Endothelial cell of umbilical vein (primary cell): ENCODE data around the gene PDE4B.

Experiments
- EZH2 ChIP-seq: IDR thresholded peaks from 2 replicates; pipeline ENCODE4 v1.6.1; 2012; ENCODE audit warnings: borderline replicate concordance, low read depth, mild to moderate bottlenecking, moderate library complexity, low read length, inconsistent platforms; ENCODE audit not compliant: severe bottlenecking
- GATA2 ChIP-seq: IDR thresholded peaks from 2 replicates; pipeline ENCODE4 v1.7.0; 2011; ENCODE audit warnings: low read depth, mild to moderate bottlenecking, moderate library complexity, mixed read lengths, low read length; ENCODE audit not compliant: insufficient read length, insufficient read depth
- MYC ChIP-seq: IDR thresholded peaks from one replicate; pipeline ENCODE4 v1.6.1; 2011; ENCODE audit warnings: mild to moderate bottlenecking, low read depth, low read length
- POLR2A ChIP-seq: IDR thresholded peaks from 2 replicates; pipeline ENCODE4 v1.6.1; 2012; ENCODE audit warnings: low read depth, mild to moderate bottlenecking, control low read depth, low read length
- POLR2AphosphoS5 ChIP-seq: IDR thresholded peaks from 2 replicates; pipeline ENCODE4 v1.6.1; 2012; ENCODE audit warnings: low read depth, mild to moderate bottlenecking, control low read depth, low read length, moderate library complexity; ENCODE audit not compliant: insufficient read depth
- TF ChIP-seq, protein P1 (sequence below), 2 donors: IDR thresholded peaks; 1 replicate in 1 of 2; 2 replicates in 1 of 2; pipeline ENCODE4 v1.5.1; 2011; ENCODE audit warnings: low read length in 2 of 2, mild to moderate bottlenecking in 2 of 2, moderate library complexity in 2 of 2, control low read depth in 1 of 2, inconsistent platforms in 1 of 2, low read depth in 1 of 2; ENCODE audit not compliant: insufficient read depth in 1 of 2; ENCODE audit errors: extremely low read depth in 1 of 2

DNA sequence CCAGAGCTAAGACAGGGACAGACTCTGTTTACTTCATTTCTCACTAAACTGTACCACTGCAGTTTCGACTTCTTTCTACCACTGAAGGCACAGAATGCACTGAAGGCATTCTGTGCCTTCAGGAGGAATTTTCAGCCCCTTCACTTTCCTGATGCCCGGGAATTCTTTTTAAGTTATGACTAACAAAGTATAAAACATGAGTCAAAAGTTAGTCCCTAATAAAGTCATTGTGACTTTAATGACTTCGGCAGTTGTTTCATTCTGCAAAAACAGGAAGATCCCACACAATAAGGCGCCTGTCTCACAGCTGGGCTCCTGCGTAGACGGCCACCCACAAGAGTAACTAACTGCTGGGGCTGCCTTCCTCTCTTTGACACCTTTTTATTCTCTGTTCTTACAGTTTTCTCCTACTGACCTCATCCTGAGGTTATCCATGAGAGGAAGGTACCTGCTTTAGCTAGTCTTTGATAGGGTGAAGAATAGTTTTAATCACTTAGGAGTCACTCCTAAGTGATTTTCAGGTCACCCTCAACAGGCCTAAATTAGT is 557.4 kb downstream of the PDE4B start:
- TF ChIP-seq EZH2, result no peak
- TF ChIP-seq, protein P1, sequence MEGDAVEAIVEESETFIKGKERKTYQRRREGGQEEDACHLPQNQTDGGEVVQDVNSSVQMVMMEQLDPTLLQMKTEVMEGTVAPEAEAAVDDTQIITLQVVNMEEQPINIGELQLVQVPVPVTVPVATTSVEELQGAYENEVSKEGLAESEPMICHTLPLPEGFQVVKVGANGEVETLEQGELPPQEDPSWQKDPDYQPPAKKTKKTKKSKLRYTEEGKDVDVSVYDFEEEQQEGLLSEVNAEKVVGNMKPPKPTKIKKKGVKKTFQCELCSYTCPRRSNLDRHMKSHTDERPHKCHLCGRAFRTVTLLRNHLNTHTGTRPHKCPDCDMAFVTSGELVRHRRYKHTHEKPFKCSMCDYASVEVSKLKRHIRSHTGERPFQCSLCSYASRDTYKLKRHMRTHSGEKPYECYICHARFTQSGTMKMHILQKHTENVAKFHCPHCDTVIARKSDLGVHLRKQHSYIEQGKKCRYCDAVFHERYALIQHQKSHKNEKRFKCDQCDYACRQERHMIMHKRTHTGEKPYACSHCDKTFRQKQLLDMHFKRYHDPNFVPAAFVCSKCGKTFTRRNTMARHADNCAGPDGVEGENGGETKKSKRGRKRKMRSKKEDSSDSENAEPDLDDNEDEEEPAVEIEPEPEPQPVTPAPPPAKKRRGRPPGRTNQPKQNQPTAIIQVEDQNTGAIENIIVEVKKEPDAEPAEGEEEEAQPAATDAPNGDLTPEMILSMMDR (IDR thresholded peaks at IDR 0.05; ENCODE audit: extremely low read depth in 1 of 2, insufficient read depth in 1 of 2, low read depth in 1 of 2, low read length in 2 of 2), result no peak
- no peak for TF ChIP-seq MYC
- TF ChIP-seq POLR2A, result peak; percentile 14
- TF ChIP-seq POLR2AphosphoS5, result peak; percentile 59
- TF ChIP-seq GATA2, result no peak
